K562 (cell line): Measurements from ENCODE around the gene CBR4. TPM values are rescaled to one million over a fixed set of nuclear protein-coding genes. Genes with fewer than 3 reads are reported as not detected.

Experiments used
- ATAC-seq: fragments of 200-7000 bp; cut with Tn5 transposase; 3 replicates; pipeline ENCODE4 v1.9.1; 2020; ENCODE audit warnings: moderate library complexity
- BruUV-seq: library from RNA; stranded (reverse); fragments of 400-500 nt; replicated peaks from 2 replicates; lab custom pipeline; 2021; lab: Mats Ljungman, UMichigan
- CTCF ChIA-PET: fragments of 300-600 bp; formaldehyde crosslinking; extraction: SDS; loops from one replicate; lab custom pipeline; 2021; ENCODE audit warnings: low intra/inter-chr PET ratio; lab: Yijun Ruan, JAX
- POLR2A ChIA-PET: fragments of 300-600, 350-650 bp; sonication (Branson Sonifier 250); formaldehyde crosslinking; extraction: SDS; loops from one replicate; lab custom pipeline; 2021; ENCODE audit warnings: antibody characterized with exemption, inconsistent platforms; lab: Yijun Ruan, JAX
- DNase-seq, 4 experiments: peaks; one replicate each; pipeline versions ENCODE4 v3.0.0 to v3.0.0-alpha.2; 2011 to 2018; ENCODE audit warnings: low spot score in 3 of 4, mixed read lengths in 3 of 4; ENCODE audit errors: extremely low read depth in 1 of 4
- FAIRE-seq: peaks from 2 replicates; lab custom pipeline; 2011; peaks lifted over from hg19 to GRCh38; lab: Jason Lieb, UNC
- H2AFZ ChIP-seq: 2 replicates; pipeline ENCODE4 v1.6.0; 2011; ENCODE audit warnings: low read depth, low read length, control low read depth, inconsistent platforms
- H3K27ac ChIP-seq: fragments of 200-600 bp; 3 replicates; pipeline ENCODE4 v1.8.0; 2011; ENCODE audit warnings: low read depth, mild to moderate bottlenecking, control low read depth, inconsistent platforms, low read length, moderate library complexity, mixed read lengths; ENCODE audit errors: extremely low read depth
- H3K27me3 ChIP-seq, 2 experiments: fragments of 300-600 bp in 1 of 2; 2 replicates in 1 of 2; 3 replicates in 1 of 2; pipeline versions ENCODE4 v1.6.0 to v1.8.0; 2011; ENCODE audit warnings: inconsistent platforms in 2 of 2, low read length in 2 of 2, mild to moderate bottlenecking in 1 of 2, mixed read lengths in 1 of 2, moderate library complexity in 1 of 2; ENCODE audit not compliant: control insufficient read depth in 2 of 2, insufficient read depth in 2 of 2
- H3K36me3 ChIP-seq: fragments of 300-600 bp; 3 replicates; pipeline ENCODE4 v1.8.0; 2011; ENCODE audit warnings: mild to moderate bottlenecking, low read length, inconsistent platforms; ENCODE audit not compliant: control insufficient read depth, insufficient read depth
- H3K4me1 ChIP-seq, 2 experiments: fragments of 200-600 bp in 1 of 2; replicated peaks in 1 of 2; 2 replicates in 1 of 2; 3 replicates in 1 of 2; pipeline versions ENCODE4 v1.5.1 to v1.8.0; 2011; ENCODE audit warnings: inconsistent platforms in 2 of 2, low read length in 2 of 2, mild to moderate bottlenecking in 1 of 2, mixed read lengths in 1 of 2, moderate library complexity in 1 of 2; ENCODE audit not compliant: control insufficient read depth in 2 of 2, insufficient read depth in 2 of 2
- H3K4me2 ChIP-seq: 2 replicates; pipeline ENCODE4 v1.6.1; 2011; ENCODE audit warnings: low read length, control low read depth, inconsistent platforms, mixed read lengths; ENCODE audit not compliant: insufficient read depth
- H3K4me3 ChIP-seq: fragments of 200-600 bp; sonication (generic), shearing (Covaris generic); 2 replicates; pipeline ENCODE4 v1.5.1; 2016; ENCODE audit warnings: control low read depth, inconsistent platforms
- H3K79me2 ChIP-seq: fragments of 200-600 bp; 3 replicates; pipeline ENCODE4 v1.8.0; 2011; ENCODE audit warnings: low read length, inconsistent platforms; ENCODE audit not compliant: control insufficient read depth, insufficient read depth
- H3K9ac ChIP-seq, 2 experiments: 2 replicates each; pipeline versions ENCODE4 v1.6.0 to v1.6.1; 2011; ENCODE audit warnings: low read depth in 2 of 2, low read length in 2 of 2, control low read depth in 1 of 2, inconsistent platforms in 1 of 2, mild to moderate bottlenecking in 1 of 2, mixed read lengths in 1 of 2; ENCODE audit not compliant: insufficient read depth in 1 of 2
- H3K9me1 ChIP-seq: one replicate; pipeline ENCODE4 v1.6.0; 2011; ENCODE audit warnings: inconsistent platforms, mild to moderate bottlenecking, low read length, moderate library complexity; ENCODE audit not compliant: control insufficient read depth, insufficient read depth
- H3K9me3 ChIP-seq: replicated peaks from 2 replicates; pipeline ENCODE4 v1.5.1; 2011; ENCODE audit warnings: low read depth, low read length, inconsistent platforms; ENCODE audit not compliant: control insufficient read depth, insufficient read depth
- H4K20me1 ChIP-seq: replicated peaks from 2 replicates; pipeline ENCODE4 v1.6.1; 2011; ENCODE audit warnings: low read length, inconsistent platforms, mixed read lengths; ENCODE audit not compliant: control insufficient read depth, insufficient read depth
- CREB3 ChIP-seq: fragments of 450-650 bp; conservative IDR thresholded peaks from 2 replicates; pipeline ENCODE4 v1.6.1; 2016; ENCODE audit warnings: missing genetic modification characterization, low read depth, mild to moderate bottlenecking, missing compliant biosample characterization, moderate library complexity
- GABPA ChIP-seq: fragments of 200-800 bp; sonication (Bioruptor generic); conservative IDR thresholded peaks from 2 replicates; pipeline ENCODE4 v1.6.1; 2016; ENCODE audit warnings: low read depth, missing genetic modification characterization, missing compliant biosample characterization
- MLLT1 ChIP-seq, 2 experiments: fragments of 450-650 bp; IDR thresholded peaks; 2 replicates each; pipeline ENCODE4 v1.6.1; 2016
- NCOA4 ChIP-seq: fragments of 450-650 bp; IDR thresholded peaks from 2 replicates; pipeline ENCODE4 v1.6.1; 2018; ENCODE audit warnings: mild to moderate bottlenecking; ENCODE audit not compliant: partially characterized antibody
- NFATC3 ChIP-seq: fragments of 450-650 bp; IDR thresholded peaks from 2 replicates; pipeline ENCODE4 v1.6.1; 2017; ENCODE audit warnings: mild to moderate bottlenecking
- NR2C1 ChIP-seq, 2 experiments: fragments of 450-650 bp; IDR thresholded peaks; 2 replicates each; pipeline ENCODE4 v1.6.1; 2017; ENCODE audit warnings: mild to moderate bottlenecking in 2 of 2, antibody characterized with exemption in 1 of 2, inconsistent platforms in 1 of 2, missing compliant biosample characterization in 1 of 2, missing genetic modification characterization in 1 of 2
- NUFIP1 ChIP-seq: fragments of 450-650 bp; IDR thresholded peaks from 2 replicates; pipeline ENCODE4 v1.6.1; 2018; ENCODE audit not compliant: partially characterized antibody
- PCBP2 ChIP-seq: fragments of 200-400 bp; formaldehyde crosslinking; IDR thresholded peaks from 2 replicates; pipeline ENCODE4 v1.6.1; 2018; ENCODE audit warnings: low read length, low read depth, mild to moderate bottlenecking, moderate library complexity; ENCODE audit not compliant: poor library complexity, severe bottlenecking
- RBM39 ChIP-seq: fragments of 200-400 bp; formaldehyde crosslinking; optimal IDR thresholded peaks from 2 replicates; pipeline ENCODE3; 2018; ENCODE audit warnings: low read depth, low read length
- SMAD4 ChIP-seq: fragments of 250-450 bp; sonication (Bioruptor Pico); conservative IDR thresholded peaks from 2 replicates; pipeline ENCODE4 v1.8.0; 2021; ENCODE audit warnings: inconsistent platforms, mild to moderate bottlenecking, moderate library complexity
- XRCC5 ChIP-seq: fragments of 200-400 bp; formaldehyde crosslinking; IDR thresholded peaks from 2 replicates; pipeline ENCODE4 v1.6.1; 2017; ENCODE audit warnings: low read depth, mild to moderate bottlenecking, low read length
- ZBTB9 ChIP-seq: fragments of 450-650 bp; formaldehyde crosslinking; IDR thresholded peaks from 2 replicates; pipeline ENCODE4 v1.4.0; 2020; ENCODE audit warnings: mild to moderate bottlenecking, moderate library complexity
- ZFP36 ChIP-seq: fragments of 150-350 bp; IDR thresholded peaks from 2 replicates; pipeline ENCODE4 v1.6.1; 2018; ENCODE audit warnings: low read length, low read depth; ENCODE audit not compliant: partially characterized antibody
- ZNF12 ChIP-seq: sonication (generic); formaldehyde crosslinking; IDR thresholded peaks from 2 replicates; pipeline ENCODE4 v1.4.0; 2020; ENCODE audit warnings: mild to moderate bottlenecking, missing genetic modification reagents
- ZNF143 ChIP-seq: sonication (generic); formaldehyde crosslinking; IDR thresholded peaks from 2 replicates; pipeline ENCODE4 v1.9.0; 2022; ENCODE audit warnings: mild to moderate bottlenecking, missing genetic modification reagents
- ZNF146 ChIP-seq: IDR thresholded peaks from one replicate; pipeline ENCODE4 v1.6.1; 2018; ENCODE audit warnings: missing compliant biosample characterization; ENCODE audit not compliant: unreplicated experiment
- ZZZ3 ChIP-seq: fragments of 450-650 bp; IDR thresholded peaks from 2 replicates; pipeline ENCODE4 v1.6.1; 2016; ENCODE audit warnings: antibody characterized with exemption, mild to moderate bottlenecking, moderate library complexity
- WGBS: fragments of 100-300 bp; shearing (Covaris generic); methylation state at CpG from one replicate; pipeline ENCODE4 v1.1.6; 2016; ENCODE audit warnings: low coverage, mixed read lengths; ENCODE audit not compliant: insufficient coverage; ENCODE audit errors: missing lambda C conversion rate; 5-methylcytosine and 5-hydroxymethylcytosine counted together
- in situ Hi-C: fragments of 300-500 bp; cut with MboI; formaldehyde crosslinking; loops from 4 replicates; pipeline ENCODE4 v1.15.0; 2018; ENCODE audit warnings: inconsistent platforms, mixed read lengths
- intact Hi-C: fragments of 100-400 bp; cut with micrococcal nuclease; formaldehyde crosslinking; loops from 2 replicates; pipeline ENCODE4 v1.14.2; 2022
- polyA plus RNA-seq, 8 experiments: library from polyadenylated mRNA; depleted of rRNA in 4 of 8; stranded (reverse) in 5 of 8; unstranded in 3 of 8; fragments of >200 nt; fragmentation: Nextera tagmentation in 2 of 8; fragmentation: Illumina TruSeq in 1 of 8; extraction: Ambion mirVana in 2 of 8; extraction: Trizol in 1 of 8; gene quantifications; 2 replicates each; pipeline versions ENCODE4 v1.2.1 to v1.2.3, GENCODE V29; 2011 to 2014; ENCODE audit warnings: inconsistent platforms in 1 of 8, missing spikeins in 1 of 8
- total RNA-seq, 7 experiments: library from RNA; depleted of rRNA in 6 of 7; stranded (reverse); fragments of >200 nt in 6 of 7; fragmentation: Illumina TruSeq in 2 of 7; extraction: Trizol in 2 of 7; gene quantifications; 2 replicates each; pipeline versions ENCODE4 v1.2.1 to v1.2.3, GENCODE V29; 2011 to 2021; ENCODE audit warnings: low replicate concordance in 1 of 7

Gene CBR4
- total and polyA plus RNA-seq, 9 of the 15 experiments (the other 6 are each of a cell fraction or from before 2014, with no cell fraction given), result 12.1 to 26.4 (median 18.6) TPM

- Histone ChIP-seq H3K27ac (no peak overlapping the region), H3K4me2 (no peak overlapping the region), H2AFZ (no peak overlapping the region), H3K9me1 (no peaks in the 10 kb centered on the region), H4K20me1 (no peaks in the 10 kb centered on the region), H3K79me2 (no peaks in the 10 kb centered on the region), H3K9ac (no peak overlapping the region), H3K9me3 (no peaks in the 10 kb centered on the region), H3K27me3 (no peaks in the 10 kb centered on the region), H3K36me3 (peaks cover 48% of the 10 kb centered on the region), H3K4me3 (no peak overlapping the region), H3K4me1 (no peaks in the 10 kb centered on the region)
- POLR2A ChIA-PET, result no interaction called here
- intact Hi-C loops (no loop called here), in situ Hi-C loops (no loop called here)
- no TSS peak for BruUV-seq
- 80% methylated on average over 13 of the region's 13 CpGs for WGBS
- DNase-seq (no peak), FAIRE-seq (no peak), ATAC-seq (no peak)
- CTCF ChIA-PET, result no interaction called here
- TF ChIP-seq NFATC3, result no peak
- no peak for TF ChIP-seq SMAD4 (CRISPR knock-in tag)
- TF ChIP-seq NCOA4, result no peak
- no peak for TF ChIP-seq XRCC5
- TF ChIP-seq NR2C1 (IDR thresholded peaks at IDR 0.05), result no peak
- no peak for TF ChIP-seq NR2C1 (tag; IDR thresholded peaks at IDR 0.05)
- TF ChIP-seq CREB3, result no peak
- no peak for TF ChIP-seq GABPA (tag)
- TF ChIP-seq ZNF143 (CRISPR knock-in tag), result no peak
- no peak for TF ChIP-seq MLLT1 (IDR thresholded peaks at IDR 0.05)
- no peak for TF ChIP-seq NUFIP1
- TF ChIP-seq PCBP2, result no peak
- TF ChIP-seq ZNF12 (CRISPR knock-in tag), result no peak
- TF ChIP-seq ZBTB9, result no peak
- no peak for TF ChIP-seq ZNF146 (CRISPR knock-in tag)
- TF ChIP-seq ZFP36, result no peak
- no peak for TF ChIP-seq ZZZ3
- TF ChIP-seq RBM39, result no peak
Observed at GRCh38 chr4:168993714-168994510, 16.1 kb downstream of the CBR4 start.
